ENCODE data around the gene FOXA1. TPM values are rescaled to one million over a fixed set of nuclear protein-coding genes. Genes with fewer than 3 reads are reported as not detected.

FOXA1 gene
- total RNA-seq, 4 donors from 2014 or later, result 0.09 to 0.44 TPM; not detected in 2

GRCh38 chr14:37571391-37571790 is 23.7 kb downstream of the FOXA1 start:
- TF ChIP-seq POLR2A (IDR thresholded peaks at IDR 0.05), result no peak
- TF ChIP-seq, protein P1, sequence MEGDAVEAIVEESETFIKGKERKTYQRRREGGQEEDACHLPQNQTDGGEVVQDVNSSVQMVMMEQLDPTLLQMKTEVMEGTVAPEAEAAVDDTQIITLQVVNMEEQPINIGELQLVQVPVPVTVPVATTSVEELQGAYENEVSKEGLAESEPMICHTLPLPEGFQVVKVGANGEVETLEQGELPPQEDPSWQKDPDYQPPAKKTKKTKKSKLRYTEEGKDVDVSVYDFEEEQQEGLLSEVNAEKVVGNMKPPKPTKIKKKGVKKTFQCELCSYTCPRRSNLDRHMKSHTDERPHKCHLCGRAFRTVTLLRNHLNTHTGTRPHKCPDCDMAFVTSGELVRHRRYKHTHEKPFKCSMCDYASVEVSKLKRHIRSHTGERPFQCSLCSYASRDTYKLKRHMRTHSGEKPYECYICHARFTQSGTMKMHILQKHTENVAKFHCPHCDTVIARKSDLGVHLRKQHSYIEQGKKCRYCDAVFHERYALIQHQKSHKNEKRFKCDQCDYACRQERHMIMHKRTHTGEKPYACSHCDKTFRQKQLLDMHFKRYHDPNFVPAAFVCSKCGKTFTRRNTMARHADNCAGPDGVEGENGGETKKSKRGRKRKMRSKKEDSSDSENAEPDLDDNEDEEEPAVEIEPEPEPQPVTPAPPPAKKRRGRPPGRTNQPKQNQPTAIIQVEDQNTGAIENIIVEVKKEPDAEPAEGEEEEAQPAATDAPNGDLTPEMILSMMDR (IDR thresholded peaks at IDR 0.05 in 4 of 5, conservative IDR thresholded peaks at IDR 0.05 in 1 of 5), result no peak
- in situ Hi-C loops (cut with MboI; ENCODE audit: low sequenced_read_pairs in 4 of 4), result no loop called here
- no peak overlapping the region for H3K4me3 ChIP-seq
- DNase-seq (no peak), ATAC-seq (no peak)
- H3K4me1 ChIP-seq, result no peaks in the 10 kb centered on the region
- H3K27ac ChIP-seq, result no peak overlapping the region
- intact Hi-C loops (cut with DNase I; ENCODE audit: low total_unique reads), result no loop called here
- no peaks in the 10 kb centered on the region for H3K9me3 ChIP-seq
- peaks cover 0 to 24% (median 7%) of the 10 kb centered on the region in 3 donors for H3K27me3 ChIP-seq
- H3K36me3 ChIP-seq, result no peaks in the 10 kb centered on the region

- no peak for TF ChIP-seq POLR2A (IDR thresholded peaks at IDR 0.05)
- TF ChIP-seq, protein P1 (IDR thresholded peaks at IDR 0.05 in 4 of 5, conservative IDR thresholded peaks at IDR 0.05 in 1 of 5), result no peak
- ATAC-seq (no peak), DNase-seq (no peak)
- H3K27ac ChIP-seq, result no peak overlapping the region
- no peaks in the 10 kb centered on the region for H3K36me3 ChIP-seq
- H3K9me3 ChIP-seq, result no peaks in the 10 kb centered on the region
- in situ Hi-C loops (cut with MboI; ENCODE audit: low sequenced_read_pairs in 4 of 4) (no loop called here), intact Hi-C loops (cut with DNase I; ENCODE audit: low total_unique reads) (no loop called here)
- peaks cover 0 to 14% (median 4%) of the 10 kb centered on the region in 3 donors for H3K27me3 ChIP-seq
- H3K4me1 ChIP-seq, result no peaks in the 10 kb centered on the region
- H3K4me3 ChIP-seq, result no peak overlapping the region
Measured at GRCh38 chr14:37569729-37570128, 25.3 kb downstream of the FOXA1 start.

GRCh38 chr14:37566811-37567371 is 28.2 kb downstream of the FOXA1 start:
- H3K4me1 ChIP-seq, result no peaks in the 10 kb centered on the region
- H3K4me3 ChIP-seq, result no peak overlapping the region
- intact Hi-C loops (cut with DNase I; ENCODE audit: low total_unique reads), result no loop called here
- H3K27ac ChIP-seq, result no peak overlapping the region
- in situ Hi-C loops (cut with MboI; ENCODE audit: low sequenced_read_pairs in 4 of 4), result no loop called here
- TF ChIP-seq POLR2A (IDR thresholded peaks at IDR 0.05), result no peak
- TF ChIP-seq, protein P1 (IDR thresholded peaks at IDR 0.05 in 4 of 5, conservative IDR thresholded peaks at IDR 0.05 in 1 of 5), result no peak
- no peaks in the 10 kb centered on the region for H3K9me3 ChIP-seq
- ATAC-seq, result no peak
- DNase-seq, result no peak
- H3K36me3 ChIP-seq, result no peaks in the 10 kb centered on the region
- H3K27me3 ChIP-seq, result peaks cover 0 to 5% (median 0%) of the 10 kb centered on the region in 3 donors

- no peaks in the 10 kb centered on the region for H3K4me1 ChIP-seq
- H3K4me3 ChIP-seq, result no peak overlapping the region
- in situ Hi-C loops (cut with MboI; ENCODE audit: low sequenced_read_pairs in 4 of 4) (no loop called here), intact Hi-C loops (cut with DNase I; ENCODE audit: low total_unique reads) (no loop called here)
- peaks cover 0 to 3% (median 0%) of the 10 kb centered on the region in 3 donors for H3K27me3 ChIP-seq
- H3K36me3 ChIP-seq, result no peaks in the 10 kb centered on the region
- DNase-seq, result no peak
- H3K9me3 ChIP-seq, result no peaks in the 10 kb centered on the region
- TF ChIP-seq POLR2A (IDR thresholded peaks at IDR 0.05), result no peak
- TF ChIP-seq, protein P1 (IDR thresholded peaks at IDR 0.05 in 4 of 5, conservative IDR thresholded peaks at IDR 0.05 in 1 of 5), result no peak
- ATAC-seq, result no peak
- no peak overlapping the region for H3K27ac ChIP-seq
Measured at GRCh38 chr14:37565550-37565949, 29.5 kb downstream of the FOXA1 start.

- Histone ChIP-seq H3K36me3 (no peaks in the 10 kb centered on the region), H3K4me1 (no peaks in the 10 kb centered on the region), H3K4me3 (no peak overlapping the region), H3K27me3 (peaks cover 0 to 3% (median 0%) of the 10 kb centered on the region in 3 donors), H3K9me3 (no peaks in the 10 kb centered on the region), H3K27ac (no peak overlapping the region)
- TF ChIP-seq, protein P1 (IDR thresholded peaks at IDR 0.05 in 4 of 5, conservative IDR thresholded peaks at IDR 0.05 in 1 of 5), result no peak
- TF ChIP-seq POLR2A (IDR thresholded peaks at IDR 0.05), result no peak
- in situ Hi-C loops (cut with MboI; ENCODE audit: low sequenced_read_pairs in 4 of 4) (no loop called here), intact Hi-C loops (cut with DNase I; ENCODE audit: low total_unique reads) (no loop called here)
- ATAC-seq, result no peak
- no peak for DNase-seq
Measured at GRCh38 chr14:37563189-37563588, 31.9 kb downstream of the FOXA1 start.

All from gastrocnemius medialis (tissue), 4 donors.